ENCODE data around the gene UBL4B.

The UBL4B gene

GRCh38 chr1:110114173-110114572 is 1.9 kb downstream of the UBL4B start:
- no peak for TF ChIP-seq CTCF (IDR thresholded peaks at IDR 0.05; ENCODE audit: low read depth, low read length)
- no peaks in the 10 kb centered on the region for H3K9me3 ChIP-seq
- peaks cover 6% of the 10 kb centered on the region for H3K4me1 ChIP-seq
- no peaks in the 10 kb centered on the region for H3K36me3 ChIP-seq
- no peak for DNase-seq
- H3K27me3 ChIP-seq, result no peaks in the 10 kb centered on the region
- H3K4me3 ChIP-seq (ENCODE audit: low read depth, low read length), result no peak overlapping the region

GRCh38 chr1:110114784-110115183 is 2.5 kb downstream of the UBL4B start:
- Histone ChIP-seq H3K27me3 (no peaks in the 10 kb centered on the region), H3K4me1 (peaks cover 6% of the 10 kb centered on the region), H3K9me3 (no peaks in the 10 kb centered on the region), H3K36me3 (no peaks in the 10 kb centered on the region), H3K4me3 (ENCODE audit: low read depth, low read length) (no peak overlapping the region)
- no peak for DNase-seq
- TF ChIP-seq CTCF (IDR thresholded peaks at IDR 0.05; ENCODE audit: low read depth, low read length), result no peak

GRCh38 chr1:110118636-110119396 is 6.6 kb downstream of the UBL4B start:
- no peak overlapping the region for H3K4me3 ChIP-seq (ENCODE audit: low read depth, low read length)
- no peaks in the 10 kb centered on the region for H3K27me3 ChIP-seq
- no peaks in the 10 kb centered on the region for H3K9me3 ChIP-seq
- no peaks in the 10 kb centered on the region for H3K36me3 ChIP-seq
- no peak for TF ChIP-seq CTCF (IDR thresholded peaks at IDR 0.05; ENCODE audit: low read depth, low read length)
- no peak for DNase-seq
- no peaks in the 10 kb centered on the region for H3K4me1 ChIP-seq

- no peaks in the 10 kb centered on the region for H3K9me3 ChIP-seq
- H3K4me3 ChIP-seq (ENCODE audit: low read depth, low read length), result no peak overlapping the region
- no peaks in the 10 kb centered on the region for H3K4me1 ChIP-seq
- no peaks in the 10 kb centered on the region for H3K36me3 ChIP-seq
- no peak for DNase-seq
- H3K27me3 ChIP-seq, result no peaks in the 10 kb centered on the region
- no peak for TF ChIP-seq CTCF (IDR thresholded peaks at IDR 0.05; ENCODE audit: low read depth, low read length)
These were observed 7.6 kb downstream of the UBL4B start for GRCh38 chr1:110119843-110120242.

GRCh38 chr1:110120960-110121561 is 8.8 kb downstream of the UBL4B start:
- TF ChIP-seq CTCF (IDR thresholded peaks at IDR 0.05; ENCODE audit: low read depth, low read length), result no peak
- H3K4me1 ChIP-seq, result no peaks in the 10 kb centered on the region
- DNase-seq, result no peak
- no peaks in the 10 kb centered on the region for H3K9me3 ChIP-seq
- no peaks in the 10 kb centered on the region for H3K36me3 ChIP-seq
- no peaks in the 10 kb centered on the region for H3K27me3 ChIP-seq
- no peak overlapping the region for H3K4me3 ChIP-seq (ENCODE audit: low read depth, low read length)

GRCh38 chr1:110123224-110123623 is 11.0 kb downstream of the UBL4B start:
- H3K27me3 ChIP-seq, result no peaks in the 10 kb centered on the region
- no peaks in the 10 kb centered on the region for H3K36me3 ChIP-seq
- no peak for DNase-seq
- no peaks in the 10 kb centered on the region for H3K9me3 ChIP-seq
- no peak for TF ChIP-seq CTCF (IDR thresholded peaks at IDR 0.05; ENCODE audit: low read depth, low read length)
- H3K4me1 ChIP-seq, result no peaks in the 10 kb centered on the region
- H3K4me3 ChIP-seq (ENCODE audit: low read depth, low read length), result no peak overlapping the region
